Adipocyte (in vitro differentiated cells): ENCODE data around the gene LYST.
"Not testable (repeated sequence)": the region's sequence is repeated elsewhere in the genome, so short reads cannot be mapped to it uniquely, and the experiment has no call there.

Experiments used
- DNase-seq: peaks from one replicate; pipeline ENCODE4 v3.0.0-alpha.2; 2015; ENCODE audit warnings: low read depth
- H3K27me3 ChIP-seq: replicated peaks from 2 replicates; pipeline ENCODE4 v1.7.0; 2013; ENCODE audit warnings: mild to moderate bottlenecking, low read length, moderate library complexity; ENCODE audit not compliant: control insufficient read depth, insufficient read depth
- H3K36me3 ChIP-seq: 2 replicates; pipeline ENCODE4 v1.7.0; 2013; ENCODE audit warnings: low read length, mild to moderate bottlenecking, moderate library complexity; ENCODE audit not compliant: control insufficient read depth, insufficient read depth, severe bottlenecking
- H3K4me1 ChIP-seq: 2 replicates; pipeline ENCODE4 v1.7.0; 2013; ENCODE audit warnings: mild to moderate bottlenecking, low read length, moderate library complexity; ENCODE audit not compliant: control insufficient read depth, insufficient read depth
- H3K4me3 ChIP-seq: 2 replicates; pipeline ENCODE4 v1.7.0; 2013; ENCODE audit warnings: mild to moderate bottlenecking, low read length, moderate library complexity
- H3K9ac ChIP-seq: 2 replicates; pipeline ENCODE4 v1.7.0; 2013; ENCODE audit warnings: mild to moderate bottlenecking, low read length, moderate library complexity
- H3K9me3 ChIP-seq: 2 replicates; pipeline ENCODE4 v1.7.0; 2013; ENCODE audit warnings: mild to moderate bottlenecking, low read length, moderate library complexity; ENCODE audit not compliant: control insufficient read depth

The LYST gene

GRCh38 chr1:235639226-235640205 lies 227.2 kb downstream of the LYST start:
- Histone ChIP-seq H3K27me3 (peaks cover 45% of the 10 kb centered on the region), H3K9me3 (no peaks in the 10 kb centered on the region), H3K4me1 (no peaks in the 10 kb centered on the region), H3K9ac (no peak overlapping the region), H3K36me3 (no peaks in the 10 kb centered on the region), H3K4me3 (no peak overlapping the region)
- DNase-seq: no peak

- H3K27me3 ChIP-seq: peaks cover 41% of the 10 kb centered on the region
- not testable (repeated sequence) for H3K9me3 ChIP-seq, H3K4me1 ChIP-seq, H3K36me3 ChIP-seq, DNase-seq, H3K4me3 ChIP-seq, H3K9ac ChIP-seq
These were observed 228.1 kb downstream of the LYST start for GRCh38 chr1:235638612-235639011.

DNA sequence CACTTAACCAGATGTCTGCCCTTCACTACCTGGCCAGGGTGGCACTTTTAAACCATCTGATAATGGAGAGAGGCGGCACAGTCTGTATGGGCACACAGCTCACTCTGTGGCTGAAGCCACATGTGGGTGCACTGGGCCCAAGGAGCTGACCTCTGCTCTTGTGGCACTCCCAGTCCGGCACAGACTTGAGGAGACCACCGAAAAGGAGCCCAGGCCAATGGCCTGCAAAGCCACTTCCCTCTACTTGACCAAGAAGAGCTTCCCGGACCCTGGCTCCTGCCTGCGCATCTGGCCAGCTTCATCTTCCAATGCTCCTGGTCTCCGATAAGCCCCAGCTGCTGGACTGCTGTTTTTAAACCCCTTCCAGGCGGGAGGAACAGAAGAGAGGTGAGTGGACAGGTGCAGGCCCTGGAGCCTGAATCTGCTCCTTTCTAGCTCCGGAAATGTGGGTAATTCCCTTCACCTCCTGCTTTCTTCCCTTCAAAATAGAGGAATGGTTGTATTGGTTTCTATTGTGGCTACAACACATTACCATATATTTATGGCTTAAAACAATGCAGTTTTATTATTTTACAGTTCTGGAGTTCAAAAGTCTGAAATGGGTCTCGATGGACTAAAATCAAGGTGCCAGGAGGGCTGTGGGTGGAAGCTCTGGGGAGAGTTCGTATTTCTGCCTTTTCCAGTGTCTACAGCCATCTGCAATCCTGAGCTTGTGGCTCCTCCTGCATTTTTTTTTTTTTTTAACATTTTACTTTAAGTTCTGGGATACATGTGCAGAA lies 228.8 kb downstream of the LYST start:
- Histone ChIP-seq H3K4me3 (no peak overlapping the region), H3K9me3 (no peaks in the 10 kb centered on the region), H3K9ac (no peak overlapping the region), H3K36me3 (no peaks in the 10 kb centered on the region), H3K27me3 (peaks cover 34% of the 10 kb centered on the region), H3K4me1 (peaks cover 2% of the 10 kb centered on the region)
- no peak for DNase-seq

DNA sequence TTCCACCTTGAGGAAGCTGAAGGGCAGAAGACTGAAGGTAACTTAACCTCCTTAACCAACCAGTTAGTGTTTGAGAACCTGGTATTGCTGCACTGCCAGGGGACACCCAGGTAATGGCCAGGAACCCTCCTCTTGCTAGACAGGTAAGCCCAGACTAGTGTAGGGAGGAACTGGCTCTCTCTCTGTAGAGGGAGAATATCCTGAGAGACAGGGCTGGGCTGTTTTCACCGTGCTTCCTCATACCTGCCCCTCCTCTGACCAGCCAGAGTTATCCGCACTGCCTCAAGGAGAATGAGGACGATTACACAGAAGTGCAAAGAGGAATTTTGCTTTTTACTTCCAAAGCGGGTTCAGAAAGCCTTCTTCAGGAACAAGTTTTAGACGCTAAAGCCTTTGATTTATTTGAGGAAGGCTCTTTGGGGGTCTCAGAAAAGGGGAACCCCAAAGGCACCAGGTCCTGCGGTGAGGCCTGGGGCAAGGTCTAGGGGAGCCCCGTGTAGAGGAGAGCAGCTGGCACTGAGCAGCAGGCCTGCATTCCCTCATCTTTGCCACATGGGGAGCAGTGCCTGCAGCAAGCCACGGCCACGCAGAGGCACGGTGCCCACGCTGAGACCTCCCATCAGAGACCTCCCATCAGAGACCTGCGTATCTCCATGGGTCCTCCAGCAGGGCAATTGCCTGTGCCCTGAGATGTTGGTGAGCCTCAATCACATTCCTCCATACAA lies 230.6 kb downstream of the LYST start:
- Histone ChIP-seq H3K27me3 (peaks cover 30% of the 10 kb centered on the region), H3K4me3 (no peak overlapping the region), H3K9me3 (no peaks in the 10 kb centered on the region), H3K9ac (no peak overlapping the region), H3K4me1 (peaks cover 12% of the 10 kb centered on the region), H3K36me3 (no peaks in the 10 kb centered on the region)
- no peak for DNase-seq

DNA sequence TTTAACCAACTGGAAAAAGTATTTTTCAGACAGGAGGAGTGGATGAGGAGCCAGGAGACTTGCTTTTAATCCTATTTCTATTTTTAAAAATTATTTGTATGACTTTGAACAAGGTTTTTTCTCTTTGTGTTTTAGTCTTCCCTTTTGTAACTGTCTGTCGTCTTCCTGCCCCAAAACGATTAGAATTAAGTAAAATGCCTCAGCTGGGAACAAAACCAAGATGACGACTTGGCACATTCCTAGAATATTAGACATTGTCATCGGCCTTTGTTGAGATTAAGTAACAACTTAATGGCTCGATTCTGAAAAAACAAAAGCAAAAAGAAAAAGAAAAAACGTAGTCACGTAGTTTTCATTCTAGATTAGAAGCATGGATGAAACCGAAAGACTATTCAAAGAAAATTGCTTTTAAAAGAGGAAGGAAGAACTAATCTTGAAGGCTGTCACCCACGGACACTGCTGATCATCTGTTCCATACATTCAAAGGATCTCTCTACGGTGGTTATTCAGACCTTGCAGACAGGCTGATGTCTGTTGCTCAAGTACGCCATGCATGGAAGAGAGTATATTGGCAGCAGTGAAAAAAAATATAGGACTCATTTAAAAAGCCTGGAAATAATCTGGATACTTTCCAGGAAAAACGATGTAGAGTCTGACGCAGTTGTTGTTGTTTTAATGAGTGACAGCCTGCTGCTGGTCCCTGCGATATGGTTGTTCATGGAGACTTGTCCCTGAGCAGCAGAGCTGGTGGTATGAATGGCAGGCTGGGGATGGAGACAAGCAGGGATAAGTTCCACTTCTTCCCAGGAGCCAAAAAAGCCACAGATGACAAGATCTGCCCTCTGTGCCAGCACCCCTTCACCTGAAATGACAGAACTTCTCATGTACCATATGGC lies 234.0 kb downstream of the LYST start:
- Histone ChIP-seq H3K4me1 (peaks cover 12% of the 10 kb centered on the region), H3K36me3 (no peaks in the 10 kb centered on the region), H3K9ac (peak overlapping the region; percentile 14), H3K27me3 (peaks cover 18% of the 10 kb centered on the region), H3K9me3 (no peaks in the 10 kb centered on the region), H3K4me3 (peak overlapping the region; percentile 80)
- DNase-seq: peak; percentile 33

GRCh38 chr1:235631816-235632215 lies 234.9 kb downstream of the LYST start:
- Histone ChIP-seq H3K9ac (no peak overlapping the region), H3K4me1 (peaks cover 12% of the 10 kb centered on the region), H3K27me3 (peaks cover 17% of the 10 kb centered on the region), H3K4me3 (peak overlapping the region; percentile 80), H3K36me3 (no peaks in the 10 kb centered on the region), H3K9me3 (no peaks in the 10 kb centered on the region)
- DNase-seq: no peak

- H3K4me1 ChIP-seq: peaks cover 12% of the 10 kb centered on the region
- H3K36me3 ChIP-seq: no peaks in the 10 kb centered on the region
- no peak overlapping the region for H3K9ac ChIP-seq
- no peak for DNase-seq
- H3K27me3 ChIP-seq: peaks cover 21% of the 10 kb centered on the region
- no peak overlapping the region for H3K4me3 ChIP-seq
- H3K9me3 ChIP-seq: no peaks in the 10 kb centered on the region
These were observed 238.2 kb downstream of the LYST start for GRCh38 chr1:235628316-235629005.

- Histone ChIP-seq H3K4me3 (no peak overlapping the region), H3K9ac (no peak overlapping the region), H3K9me3 (no peaks in the 10 kb centered on the region), H3K27me3 (peaks cover 28% of the 10 kb centered on the region), H3K36me3 (no peaks in the 10 kb centered on the region), H3K4me1 (no peaks in the 10 kb centered on the region)
- no peak for DNase-seq
These were observed 240.9 kb downstream of the LYST start for GRCh38 chr1:235625831-235626230.

GRCh38 chr1:235625340-235625739 lies 241.4 kb downstream of the LYST start:
- Histone ChIP-seq H3K9ac (no peak overlapping the region), H3K4me3 (no peak overlapping the region), H3K9me3 (no peaks in the 10 kb centered on the region), H3K4me1 (no peaks in the 10 kb centered on the region), H3K36me3 (no peaks in the 10 kb centered on the region), H3K27me3 (peaks cover 28% of the 10 kb centered on the region)
- no peak for DNase-seq

- no peak overlapping the region for H3K9ac ChIP-seq
- no peaks in the 10 kb centered on the region for H3K9me3 ChIP-seq
- H3K4me1 ChIP-seq: no peaks in the 10 kb centered on the region
- no peaks in the 10 kb centered on the region for H3K36me3 ChIP-seq
- H3K4me3 ChIP-seq: no peak overlapping the region
- peak; percentile 53 for DNase-seq
- H3K27me3 ChIP-seq: peaks cover 25% of the 10 kb centered on the region
These were observed 241.9 kb downstream of the LYST start for GRCh38 chr1:235624721-235625333.
